GM19238 (cell line): Measurements from ENCODE around the gene CD74.
"Not testable (repeated sequence)": the region's sequence is repeated elsewhere in the genome, so short reads cannot be mapped to it uniquely, and the experiment has no call there.

Source experiments
- DNase-seq: peaks from one replicate; pipeline ENCODE4 v3.0.0; 2011; ENCODE audit warnings: low spot score; ENCODE audit not compliant: insufficient read length

CD74 gene

GRCh38 chr5:150412319-150413175 is at the start of gene CD74:
CD74 (minus strand) TSS chr5:150412910; CDS start chr5:150412749, 161 bp downstream.
- DNase-seq: peak; percentile 82

- DNase-seq: peak; percentile 84
These were observed 48.5 kb upstream of the CD74 start for GRCh38 chr5:150461231-150461630.

- no peak for DNase-seq
These were observed 48.1 kb upstream of the CD74 start for GRCh38 chr5:150460781-150461180.

- peak; percentile 70 for DNase-seq
These were observed 46.3 kb upstream of the CD74 start for GRCh38 chr5:150458802-150459557.

- no peak for DNase-seq
These were observed 45.0 kb upstream of the CD74 start for GRCh38 chr5:150457562-150458240.

GRCh38 chr5:150457121-150457520 is 44.4 kb upstream of the CD74 start:
- no peak for DNase-seq

GRCh38 chr5:150454492-150455229 is 42.0 kb upstream of the CD74 start:
- no peak for DNase-seq

- DNase-seq: not testable (repeated sequence)
These were observed 41.3 kb upstream of the CD74 start for GRCh38 chr5:150454027-150454426.

GRCh38 chr5:150452914-150453313 is 40.2 kb upstream of the CD74 start:
- DNase-seq: no peak

- DNase-seq: no peak
These were observed 38.9 kb upstream of the CD74 start for GRCh38 chr5:150451594-150451993.

GRCh38 chr5:150449517-150450339 is 37.0 kb upstream of the CD74 start, which contains the start of gene RPS14:
RPS14 (minus strand) TSS chr5:150449739; CDS start chr5:150447733, 2,006 bp downstream.
- DNase-seq: peak; percentile 93

GRCh38 chr5:150448952-150449516 is 36.3 kb upstream of the CD74 start:
- DNase-seq: no peak

GRCh38 chr5:150448334-150448733 is 35.6 kb upstream of the CD74 start:
- DNase-seq: no peak

- DNase-seq: no peak
These were observed 34.5 kb upstream of the CD74 start for GRCh38 chr5:150447188-150447587.

GRCh38 chr5:150446583-150446982 is 33.9 kb upstream of the CD74 start:
- DNase-seq: no peak

- no peak for DNase-seq
These were observed 33.4 kb upstream of the CD74 start for GRCh38 chr5:150446088-150446487.

GRCh38 chr5:150444770-150445169 is 32.1 kb upstream of the CD74 start:
- no peak for DNase-seq

GRCh38 chr5:150443242-150444075 is 30.7 kb upstream of the CD74 start:
- DNase-seq: no peak

GRCh38 chr5:150442699-150443080 is 30.0 kb upstream of the CD74 start:
- no peak for DNase-seq
